GM19023 (cell line): ENCODE results near the gene PCCA.
"Not testable (repeated sequence)": the region's sequence is repeated elsewhere in the genome, so short reads cannot be mapped to it uniquely, and the experiment has no call there.

Experiments used
- ATAC-seq: cut with Tn5 transposase; IDR thresholded peaks from one replicate; pipeline ENCODE4 v1.9.1; 2021; ENCODE audit warnings: mild to moderate bottlenecking, moderate library complexity; ENCODE audit not compliant: unreplicated experiment

Gene PCCA

GRCh38 chr13:100520936-100521850, 432.3 kb downstream of the PCCA start:
- no peak for ATAC-seq

GRCh38 chr13:100521851-100522617, 433.1 kb downstream of the PCCA start:
- no peak for ATAC-seq

- no peak for ATAC-seq
These were observed 433.9 kb downstream of the PCCA start for GRCh38 chr13:100522618-100523309.

GRCh38 chr13:100523411-100523810, 434.5 kb downstream of the PCCA start:
- no peak for ATAC-seq

- no peak for ATAC-seq
These were observed 435.1 kb downstream of the PCCA start for GRCh38 chr13:100523981-100524386.

- not testable (repeated sequence) for ATAC-seq
These were observed 435.8 kb downstream of the PCCA start for GRCh38 chr13:100524688-100525087.

- no peak for ATAC-seq
These were observed 436.8 kb downstream of the PCCA start for GRCh38 chr13:100525453-100526317.

- no peak for ATAC-seq
These were observed 437.6 kb downstream of the PCCA start for GRCh38 chr13:100526318-100527000.

GRCh38 chr13:100527644-100528043, 438.8 kb downstream of the PCCA start:
- no peak for ATAC-seq

GRCh38 chr13:100528353-100528752, 439.5 kb downstream of the PCCA start:
- no peak for ATAC-seq

GRCh38 chr13:100528820-100529219, 439.9 kb downstream of the PCCA start:
- ATAC-seq, result no peak

- ATAC-seq, result no peak
These were observed 440.9 kb downstream of the PCCA start for GRCh38 chr13:100529666-100530377.

GRCh38 chr13:100530671-100531213, 441.8 kb downstream of the PCCA start:
- no peak for ATAC-seq

- no peak for ATAC-seq
These were observed 443.3 kb downstream of the PCCA start for GRCh38 chr13:100532090-100532766.

GRCh38 chr13:100532836-100533435, 444.0 kb downstream of the PCCA start:
- ATAC-seq, result no peak

- peak; percentile 54 for ATAC-seq
These were observed 444.7 kb downstream of the PCCA start for GRCh38 chr13:100533588-100534041.

GRCh38 chr13:100534147-100534843, 445.4 kb downstream of the PCCA start:
- ATAC-seq, result no peak
